ENCODE data around the gene CNTRL. TPM values are rescaled to one million over a fixed set of nuclear protein-coding genes. Genes with fewer than 3 reads are reported as not detected.

CNTRL gene
- total and polyA plus RNA-seq, 3 experiments from 2014 or later = 24.6 to 62.8 (median 59.4) TPM

GRCh38 chr9:121154782-121155181 is 80.0 kb downstream of the CNTRL start:
- H3K9me3 ChIP-seq (ENCODE audit: low read length) = no peaks in the 10 kb centered on the region
- ChIA-PET POLR2A (no interaction called here), CTCF (interaction anchor here (0.6 kb wide), 1 partner anchor 85 kb away, joined by 3 read pairs; no protein-coding TSS in a partner anchor)
- H3K27ac Mint-ChIP-seq = peak overlapping the region in 5 of 8 donors; percentile 21 to 81 (median 30)
- peaks cover 6% of the 10 kb centered on the region for H3K4me1 ChIP-seq (ENCODE audit: insufficient read depth, low read length)
- DNase-seq = no peak
- H3K4me1 Mint-ChIP-seq = peaks cover 34 to 38% (median 36%) of the 10 kb centered on the region in 3 donors
- H3K36me3 Mint-ChIP-seq = peaks cover 26 to 87% (median 40%) of the 10 kb centered on the region in 3 donors
- no peak overlapping the region for H3K4me3 ChIP-seq (ENCODE audit: low read length)
- H3K27me3 ChIP-seq (ENCODE audit: insufficient read depth, low read length, poor library complexity, severe bottlenecking) = no peaks in the 10 kb centered on the region
- no peak overlapping the region for H3K27ac ChIP-seq (ENCODE audit: low read depth, low read length)
- no peaks in the 10 kb centered on the region for H3K9me3 Mint-ChIP-seq
- no peaks in the 10 kb centered on the region for H3K27me3 Mint-ChIP-seq
- H3K36me3 ChIP-seq (ENCODE audit: insufficient read depth, low read length) = peaks cover 62% of the 10 kb centered on the region
- H3K4me3 Mint-ChIP-seq = peak overlapping the region in 1 of 7 donors; percentile 15

DNA sequence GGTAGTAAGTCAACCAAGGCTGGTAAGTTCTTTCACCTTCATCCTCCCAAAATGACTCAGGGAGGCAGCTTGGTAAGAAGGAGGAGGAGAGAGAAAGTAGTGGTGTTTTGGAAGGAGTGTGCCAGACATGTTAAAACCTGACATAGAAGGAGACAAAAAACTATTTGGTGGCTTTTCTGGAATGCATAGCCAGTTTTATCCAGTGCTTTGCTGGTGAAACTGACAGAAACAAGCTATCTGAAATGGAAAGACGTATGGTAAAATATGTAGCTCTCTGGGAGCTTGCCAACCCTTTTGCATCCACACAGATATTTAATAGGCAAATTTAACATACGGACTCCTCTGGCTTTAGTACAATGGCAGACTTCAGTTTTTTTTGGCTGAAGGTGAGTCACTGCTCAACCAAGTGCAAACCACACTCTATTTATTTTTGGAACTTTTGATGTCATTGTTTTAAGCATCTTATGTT is 81.5 kb downstream of the CNTRL start:
- Histone ChIP-seq H3K4me3 (ENCODE audit: low read length) (no peak overlapping the region), H3K36me3 (ENCODE audit: insufficient read depth, low read length) (peaks cover 60% of the 10 kb centered on the region), H3K9me3 (ENCODE audit: low read length) (no peaks in the 10 kb centered on the region), H3K27ac (ENCODE audit: low read depth, low read length) (no peak overlapping the region), H3K4me1 (ENCODE audit: insufficient read depth, low read length) (peaks cover 6% of the 10 kb centered on the region), H3K27me3 (ENCODE audit: insufficient read depth, low read length, poor library complexity, severe bottlenecking) (no peaks in the 10 kb centered on the region)
- no peaks in the 10 kb centered on the region for H3K9me3 Mint-ChIP-seq
- H3K27ac Mint-ChIP-seq = peak overlapping the region; percentile 7 to 93 (median 76)
- ChIA-PET CTCF (interaction anchor here (1.1 to 1.4 kb wide), 2 partner anchors 9 to 13 kb away, joined by 3 read pairs; no protein-coding TSS in a partner anchor), POLR2A (no interaction called here)
- peaks cover 34 to 38% (median 36%) of the 10 kb centered on the region in 3 donors for H3K4me1 Mint-ChIP-seq
- peak overlapping the region in 1 of 7 donors; percentile 26 for H3K4me3 Mint-ChIP-seq
- H3K36me3 Mint-ChIP-seq = peaks cover 26 to 88% (median 41%) of the 10 kb centered on the region in 3 donors
- DNase-seq = peak in 2 of 5 donors; percentile 8 to 34
- no peaks in the 10 kb centered on the region for H3K27me3 Mint-ChIP-seq

GRCh38 chr9:121157939-121158338 is 83.2 kb downstream of the CNTRL start:
- no peaks in the 10 kb centered on the region for H3K9me3 Mint-ChIP-seq
- H3K27me3 Mint-ChIP-seq = no peaks in the 10 kb centered on the region
- peaks cover 23 to 86% (median 37%) of the 10 kb centered on the region in 3 donors for H3K36me3 Mint-ChIP-seq
- no peak overlapping the region for H3K4me3 Mint-ChIP-seq
- Histone ChIP-seq H3K27me3 (ENCODE audit: insufficient read depth, low read length, poor library complexity, severe bottlenecking) (no peaks in the 10 kb centered on the region), H3K36me3 (ENCODE audit: insufficient read depth, low read length) (peaks cover 64% of the 10 kb centered on the region), H3K9me3 (ENCODE audit: low read length) (no peaks in the 10 kb centered on the region), H3K27ac (ENCODE audit: low read depth, low read length) (no peak overlapping the region), H3K4me1 (ENCODE audit: insufficient read depth, low read length) (peaks cover 6% of the 10 kb centered on the region), H3K4me3 (ENCODE audit: low read length) (no peak overlapping the region)
- no peak for DNase-seq
- H3K27ac Mint-ChIP-seq = peak overlapping the region in 1 of 8 donors; percentile 47
- ChIA-PET POLR2A (no interaction called here), CTCF (interaction anchor here (1.0 kb wide), 1 partner anchor 11 kb away, joined by 4 read pairs; no protein-coding TSS in a partner anchor)
- H3K4me1 Mint-ChIP-seq = peaks cover 25 to 30% (median 28%) of the 10 kb centered on the region in 3 donors

- Mint-ChIP-seq H3K36me3 (peaks cover 26 to 86% (median 37%) of the 10 kb centered on the region in 3 donors), H3K9me3 (no peaks in the 10 kb centered on the region), H3K4me3 (no peak overlapping the region), H3K27ac (peak overlapping the region in 4 of 8 donors; percentile 3 to 56 (median 48)), H3K27me3 (no peaks in the 10 kb centered on the region), H3K4me1 (peaks cover 16 to 25% (median 19%) of the 10 kb centered on the region in 3 donors)
- Histone ChIP-seq H3K9me3 (ENCODE audit: low read length) (no peaks in the 10 kb centered on the region), H3K27ac (ENCODE audit: low read depth, low read length) (no peak overlapping the region), H3K4me3 (ENCODE audit: low read length) (no peak overlapping the region), H3K36me3 (ENCODE audit: insufficient read depth, low read length) (peaks cover 53% of the 10 kb centered on the region), H3K4me1 (ENCODE audit: insufficient read depth, low read length) (peaks cover 6% of the 10 kb centered on the region), H3K27me3 (ENCODE audit: insufficient read depth, low read length, poor library complexity, severe bottlenecking) (no peaks in the 10 kb centered on the region)
- ChIA-PET CTCF (interaction anchor here (0.6 to 1.4 kb wide), 2 partner anchors 13 to 160 kb away, joined by 3 read pairs; no protein-coding TSS in a partner anchor), POLR2A (no interaction called here)
- no peak for DNase-seq
Observed at GRCh38 chr9:121160025-121160424, 85.3 kb downstream of the CNTRL start.

GRCh38 chr9:121168052-121168451 is 93.3 kb downstream of the CNTRL start:
- no peak for DNase-seq
- H3K4me3 Mint-ChIP-seq = no peak overlapping the region
- ChIA-PET CTCF (interaction anchor here (1.4 kb wide), 1 partner anchor 46 kb away, joined by 3 read pairs; no protein-coding TSS in a partner anchor), POLR2A (no interaction called here)
- Histone ChIP-seq H3K4me3 (ENCODE audit: low read length) (no peak overlapping the region), H3K4me1 (ENCODE audit: insufficient read depth, low read length) (peaks cover 16% of the 10 kb centered on the region), H3K36me3 (ENCODE audit: insufficient read depth, low read length) (peaks cover 50% of the 10 kb centered on the region), H3K27me3 (ENCODE audit: insufficient read depth, low read length, poor library complexity, severe bottlenecking) (no peaks in the 10 kb centered on the region), H3K27ac (ENCODE audit: low read depth, low read length) (no peak overlapping the region), H3K9me3 (ENCODE audit: low read length) (no peaks in the 10 kb centered on the region)
- H3K36me3 Mint-ChIP-seq = peaks cover 3 to 89% (median 21%) of the 10 kb centered on the region in 3 donors
- H3K4me1 Mint-ChIP-seq = peaks cover 17 to 25% (median 23%) of the 10 kb centered on the region in 3 donors
- H3K27ac Mint-ChIP-seq = peak overlapping the region; percentile 19 to 96 (median 57)
- no peaks in the 10 kb centered on the region for H3K27me3 Mint-ChIP-seq
- no peaks in the 10 kb centered on the region for H3K9me3 Mint-ChIP-seq

- Mint-ChIP-seq H3K4me1 (peaks cover 19 to 25% (median 23%) of the 10 kb centered on the region in 3 donors), H3K36me3 (peaks cover 0 to 91% (median 26%) of the 10 kb centered on the region in 3 donors), H3K4me3 (no peak overlapping the region), H3K27me3 (no peaks in the 10 kb centered on the region), H3K9me3 (no peaks in the 10 kb centered on the region), H3K27ac (peak overlapping the region; percentile 47 to 82 (median 76))
- ChIA-PET POLR2A (no interaction called here), CTCF (interaction anchor here (0.8 to 3.2 kb wide), 8 partner anchors 11 to 86 kb away, joined by 3 to 13 read pairs (median 4); no protein-coding TSS in a partner anchor)
- peak in 2 of 5 donors; percentile 9 to 45 for DNase-seq
- Histone ChIP-seq H3K4me1 (ENCODE audit: insufficient read depth, low read length) (peaks cover 16% of the 10 kb centered on the region), H3K9me3 (ENCODE audit: low read length) (no peaks in the 10 kb centered on the region), H3K4me3 (ENCODE audit: low read length) (no peak overlapping the region), H3K27ac (ENCODE audit: low read depth, low read length) (no peak overlapping the region), H3K36me3 (ENCODE audit: insufficient read depth, low read length) (peaks cover 60% of the 10 kb centered on the region), H3K27me3 (ENCODE audit: insufficient read depth, low read length, poor library complexity, severe bottlenecking) (no peaks in the 10 kb centered on the region)
Observed at GRCh38 chr9:121169094-121169601, 94.4 kb downstream of the CNTRL start.

DNA sequence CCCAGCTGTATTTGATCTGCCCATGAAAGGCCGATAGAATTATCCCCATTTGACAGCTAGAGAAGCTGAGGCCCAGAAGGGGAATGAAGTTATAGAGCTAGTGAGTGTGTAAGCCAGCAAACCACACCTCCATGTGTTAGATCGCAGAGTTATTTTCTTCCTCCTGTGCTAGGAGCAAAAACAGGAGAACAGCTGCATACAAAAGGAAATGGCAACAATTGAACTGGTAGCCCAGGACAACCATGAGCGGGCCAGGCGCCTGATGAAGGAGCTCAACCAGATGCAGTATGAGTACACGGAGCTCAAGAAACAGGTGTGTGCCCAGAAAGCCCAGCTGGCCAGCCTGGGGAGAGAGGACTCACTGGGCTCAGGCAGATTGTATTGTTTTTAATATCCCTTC is 96.5 kb downstream of the CNTRL start:
- H3K27ac ChIP-seq (ENCODE audit: low read depth, low read length) = no peak overlapping the region
- no peak overlapping the region for H3K4me3 ChIP-seq (ENCODE audit: low read length)
- peaks cover 16% of the 10 kb centered on the region for H3K4me1 ChIP-seq (ENCODE audit: insufficient read depth, low read length)
- Mint-ChIP-seq H3K4me1 (peaks cover 19 to 23% (median 22%) of the 10 kb centered on the region in 3 donors), H3K9me3 (no peaks in the 10 kb centered on the region), H3K4me3 (no peak overlapping the region), H3K27ac (peak overlapping the region in 1 of 8 donors; percentile 56), H3K27me3 (no peaks in the 10 kb centered on the region), H3K36me3 (peaks cover 0 to 92% (median 24%) of the 10 kb centered on the region in 3 donors)
- no peaks in the 10 kb centered on the region for H3K27me3 ChIP-seq (ENCODE audit: insufficient read depth, low read length, poor library complexity, severe bottlenecking)
- H3K36me3 ChIP-seq (ENCODE audit: insufficient read depth, low read length) = peaks cover 45% of the 10 kb centered on the region
- CTCF ChIA-PET = interaction anchor here (1.1 to 3.2 kb wide), 2 partner anchors 50 to 303 kb away, joined by 3 to 13 read pairs; no protein-coding TSS in a partner anchor
- no peak for DNase-seq
- H3K9me3 ChIP-seq (ENCODE audit: low read length) = no peaks in the 10 kb centered on the region
- POLR2A ChIA-PET = no interaction called here

All from CD8-positive, alpha-beta memory T cell (primary cell).